A549 (cell line): ENCODE results near the gene EXOC4. TPM values are rescaled to one million over a fixed set of nuclear protein-coding genes. Genes with fewer than 3 reads are reported as not detected.

Experiments used
- ATAC-seq, 2 experiments: fragments of 200-7000 bp in 1 of 2; fragments of >200 bp in 1 of 2; cut with Nextera tagmentation in 1 of 2; cut with Tn5 transposase in 1 of 2; 3 replicates each; pipeline versions ENCODE4 v1.8.0 to v1.9.1; 2018 to 2020; ENCODE audit warnings: mild to moderate bottlenecking in 1 of 2, moderate library complexity in 1 of 2
- CTCF ChIA-PET: fragments of 300-600 bp; sonication (Branson Sonifier 250); formaldehyde crosslinking; extraction: SDS; loops from one replicate; lab custom pipeline; 2021; ENCODE audit warnings: antibody characterized with exemption, inconsistent platforms; lab: Yijun Ruan, JAX
- POLR2A ChIA-PET: fragments of 350-600 bp; formaldehyde crosslinking; extraction: SDS; loops from one replicate; lab custom pipeline; 2021; ENCODE audit warnings: antibody characterized with exemption, inconsistent platforms; lab: Yijun Ruan, JAX
- DNase-seq, 2 experiments: peaks; one replicate each; pipeline versions ENCODE4 v3.0.0 to v3.0.0-alpha.2; 2011 to 2016; ENCODE audit warnings: low read depth in 1 of 2, low spot score in 1 of 2
- FAIRE-seq: peaks from 2 replicates; lab custom pipeline; 2011; peaks lifted over from hg19 to GRCh38; lab: Jason Lieb, UNC
- H3K27ac ChIP-seq, 2 experiments: fragments of >200 bp; sonication (Bioruptor Twin); formaldehyde crosslinking; 3 replicates each; pipeline ENCODE4 v1.5.1; 2016 to 2017
- H3K4me1 ChIP-seq: fragments of >200 bp; sonication (Bioruptor Twin); formaldehyde crosslinking; 3 replicates; pipeline ENCODE4 v1.6.1; 2016
- H3K4me2 ChIP-seq: fragments of >200 bp; sonication (Bioruptor Twin); formaldehyde crosslinking; 3 replicates; pipeline ENCODE4 v1.6.1; 2016
- H3K4me3 ChIP-seq: fragments of >200 bp; sonication (Bioruptor Twin); formaldehyde crosslinking; 3 replicates; pipeline ENCODE4 v1.5.1; 2016
- H3K9me3 ChIP-seq: fragments of >200 bp; sonication (Bioruptor Twin); formaldehyde crosslinking; 3 replicates; pipeline ENCODE4 v1.6.1; 2016
- FOXS1 ChIP-seq: fragments of 250-450 bp; sonication (Bioruptor Pico); IDR thresholded peaks from 2 replicates; pipeline ENCODE4 v1.5.0; 2020; ENCODE audit warnings: mild to moderate bottlenecking, moderate library complexity
- GATA3 ChIP-seq: IDR thresholded peaks from 2 replicates; pipeline ENCODE4 v1.6.1; 2012; ENCODE audit warnings: borderline replicate concordance
- HEYL ChIP-seq: fragments of 250-450 bp; sonication (Bioruptor Pico); IDR thresholded peaks from 2 replicates; pipeline ENCODE4 v1.8.0; 2021; ENCODE audit warnings: mild to moderate bottlenecking, moderate library complexity
- HOXA7 ChIP-seq: fragments of 250-450 bp; sonication (Bioruptor Pico); IDR thresholded peaks from 2 replicates; pipeline ENCODE4 v1.5.0; 2020; ENCODE audit warnings: mild to moderate bottlenecking, moderate library complexity
- HOXB5 ChIP-seq: fragments of 250-450 bp; sonication (Bioruptor Pico); IDR thresholded peaks from 2 replicates; pipeline ENCODE4 v1.5.0; 2020; ENCODE audit warnings: mild to moderate bottlenecking, moderate library complexity
- JUNB ChIP-seq: fragments of >200 bp; sonication (Bioruptor Twin); formaldehyde crosslinking; IDR thresholded peaks from 2 replicates; pipeline ENCODE4 v1.6.1; 2016
- KDM5A ChIP-seq: fragments of 200-600 bp; sonication (generic); IDR thresholded peaks from 2 replicates; pipeline ENCODE4 v1.6.1; 2016; ENCODE audit warnings: antibody characterized with exemption, mild to moderate bottlenecking
- MAFK ChIP-seq: fragments of 450-650 bp; IDR thresholded peaks from 2 replicates; pipeline ENCODE4 v1.6.1; 2014; ENCODE audit not compliant: partially characterized antibody
- NR3C1 ChIP-seq: fragments of >200 bp; sonication (Bioruptor Twin); formaldehyde crosslinking; IDR thresholded peaks from 3 replicates; pipeline ENCODE4 v1.6.1; 2017
- ZNF302 ChIP-seq: fragments of 250-450 bp; sonication (Bioruptor Pico); IDR thresholded peaks from 2 replicates; pipeline ENCODE4 v1.9.0; 2021; ENCODE audit warnings: inconsistent platforms, mild to moderate bottlenecking, moderate library complexity
- WGBS: methylation state at CpG from one replicate; pipeline ENCODE4 v1.1.6; 2017; ENCODE audit errors: missing lambda C conversion rate; 5-methylcytosine and 5-hydroxymethylcytosine counted together
- polyA plus RNA-seq, 4 experiments: library from polyadenylated mRNA; depleted of rRNA in 3 of 4; stranded (reverse); fragments of >200 nt; fragmentation: RNase III in 1 of 4; extraction: RNeasy Plus Mini Kit Qiagen cat#74134 plus additional on column Dnase treatment in 1 of 4; gene quantifications; 2 replicates in 3 of 4; 3 replicates in 1 of 4; pipeline ENCODE4 v1.2.3, GENCODE V29; 2011 to 2017
- TF ChIP-seq, protein P1 (sequence below): IDR thresholded peaks from 2 replicates; pipeline ENCODE4 v1.6.1; 2012; ENCODE audit warnings: low read depth, borderline replicate concordance

The EXOC4 gene
- polyA plus RNA-seq, 2 of the 4 experiments (the other 2 are of a cell fraction), result 33.4 to 73.1 TPM

DNA sequence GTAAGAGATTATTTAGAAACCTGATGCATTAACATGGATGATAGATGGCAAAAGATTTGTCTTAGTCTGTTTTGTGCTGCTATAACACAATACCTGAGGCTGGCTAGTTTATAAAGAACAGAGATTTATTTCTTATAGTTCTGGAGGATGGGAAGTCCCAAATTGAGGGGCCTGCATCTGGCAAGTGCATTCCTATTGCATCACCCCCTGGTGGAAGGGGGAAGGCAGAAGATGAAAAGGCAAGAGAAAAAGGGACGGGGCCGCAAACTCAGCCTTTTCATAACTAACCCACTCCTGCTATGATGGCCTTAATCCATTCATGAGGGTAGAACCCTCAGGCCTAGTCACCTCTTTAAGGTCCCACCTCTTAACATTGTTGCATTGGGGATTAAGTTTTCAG is 720.8 kb downstream of the EXOC4 start:
- H3K27ac ChIP-seq, result no peak overlapping the region
- H3K4me2 ChIP-seq, result no peak overlapping the region
- ChIA-PET CTCF (no interaction called here), POLR2A (no interaction called here)
- ATAC-seq, result no peak
- no peak overlapping the region for H3K4me3 ChIP-seq
- FAIRE-seq, result no peak
- no peak for DNase-seq
- no peaks in the 10 kb centered on the region for H3K4me1 ChIP-seq
- no peak for TF ChIP-seq HEYL
- 94% methylated on average over 2 of the region's 2 CpGs for WGBS
- H3K9me3 ChIP-seq, result 0 out of 3 replicates have a peak, but pooled peaks cover 4% of the 10 kb centered on the region

DNA sequence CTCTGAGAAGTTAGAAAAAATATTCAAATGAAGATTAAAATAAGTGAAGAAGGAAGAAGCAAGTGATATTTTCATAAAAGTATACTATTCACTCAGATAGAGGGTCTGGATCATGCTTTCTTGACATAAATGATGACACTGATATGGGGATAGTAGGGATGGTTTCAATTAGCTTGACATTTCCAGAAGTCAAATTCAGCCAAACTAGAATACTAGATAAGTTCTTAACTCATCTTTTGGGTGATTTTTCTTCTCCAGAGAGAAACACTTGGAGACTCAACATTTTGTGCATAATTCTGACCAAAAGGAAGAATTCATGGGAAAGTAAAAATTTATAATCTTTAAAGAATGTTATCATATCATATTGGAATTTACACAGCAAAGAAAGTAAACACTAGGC is 722.3 kb downstream of the EXOC4 start:
- DNase-seq (no peak), FAIRE-seq (no peak), ATAC-seq (no peak)
- Histone ChIP-seq H3K27ac (no peak overlapping the region), H3K9me3 (no peaks in the 10 kb centered on the region), H3K4me1 (no peaks in the 10 kb centered on the region), H3K4me2 (no peak overlapping the region), H3K4me3 (no peak overlapping the region)
- CTCF ChIA-PET, result no interaction called here
- POLR2A ChIA-PET, result no interaction called here
- no peak for TF ChIP-seq HOXB5 (CRISPR knock-in tag)

DNA sequence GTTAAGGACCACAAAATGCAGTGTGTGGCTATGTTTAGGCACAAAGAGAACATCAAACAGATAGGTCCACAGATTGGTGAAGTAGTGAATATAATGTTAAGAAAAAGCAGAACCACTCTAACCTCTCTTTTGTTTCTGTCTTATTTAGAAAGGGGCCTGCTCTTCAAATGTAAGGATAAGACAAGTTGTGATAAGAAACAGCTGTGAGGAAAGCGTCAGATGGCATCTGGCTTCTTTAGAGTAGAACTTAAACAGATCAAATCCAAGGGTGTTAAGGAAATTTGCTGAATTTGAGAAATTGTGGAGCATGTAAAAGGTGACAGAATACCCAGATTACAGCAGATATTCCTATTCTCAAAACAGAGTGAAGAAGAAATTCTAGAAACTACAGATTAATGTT is 723.3 kb downstream of the EXOC4 start:
- ChIA-PET CTCF (no interaction called here), POLR2A (no interaction called here)
- WGBS, result 96% methylated on average over 1 of the region's 1 CpG
- no peak for TF ChIP-seq KDM5A
- no peaks in the 10 kb centered on the region for H3K4me1 ChIP-seq
- ATAC-seq (no peak), DNase-seq (no peak), FAIRE-seq (no peak)
- no peak overlapping the region for H3K4me3 ChIP-seq
- H3K27ac ChIP-seq, result no peak overlapping the region
- no peak overlapping the region for H3K4me2 ChIP-seq
- no peaks in the 10 kb centered on the region for H3K9me3 ChIP-seq

DNA sequence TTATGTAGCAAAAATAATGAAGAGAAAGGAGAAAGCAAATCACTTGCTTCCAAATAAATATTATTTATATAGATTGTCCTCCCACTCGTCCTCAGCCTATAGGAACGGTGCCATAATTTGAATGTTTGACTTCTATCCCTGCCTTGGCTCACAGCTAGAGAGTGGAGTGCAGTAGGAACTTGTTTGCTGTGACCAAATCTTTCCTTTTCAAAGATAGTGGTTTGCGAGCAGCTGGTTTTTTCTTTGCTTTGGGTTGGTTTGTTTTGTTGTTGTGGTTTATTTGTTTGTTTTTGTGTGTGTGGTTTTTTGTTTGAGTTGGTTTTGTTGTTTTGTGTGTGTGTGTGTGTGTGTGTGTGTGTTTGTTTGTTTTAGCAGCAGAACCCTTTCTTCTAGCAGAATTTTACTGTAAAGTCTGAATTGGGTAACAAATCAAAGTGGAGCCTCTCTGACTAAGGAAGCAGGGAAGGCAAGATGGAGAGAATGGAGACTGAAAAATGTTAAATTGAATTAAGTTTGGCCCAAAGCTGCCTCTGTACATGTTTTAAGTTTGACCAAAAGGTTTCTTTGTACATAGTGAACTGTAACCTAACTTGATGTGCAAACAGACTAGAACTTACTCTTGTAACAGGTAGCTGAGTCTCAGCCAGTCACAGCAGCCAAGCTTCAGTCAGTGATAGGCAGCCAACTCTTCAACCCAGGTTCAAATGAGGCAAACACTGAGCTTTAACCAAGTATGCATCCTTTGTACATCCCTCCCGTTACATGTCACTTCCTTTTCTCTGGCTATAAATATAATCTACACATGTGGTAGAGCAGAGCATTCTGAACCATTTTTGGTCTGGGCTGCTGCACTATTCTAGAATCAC is 724.8 kb downstream of the EXOC4 start:
- H3K4me2 ChIP-seq, result no peak overlapping the region
- H3K27ac ChIP-seq, result no peak overlapping the region
- TF ChIP-seq JUNB (no peak), HOXA7 (CRISPR knock-in tag) (no peak), GATA3 (no peak), ZNF302 (CRISPR knock-in tag) (no peak)
- TF ChIP-seq, protein P1, sequence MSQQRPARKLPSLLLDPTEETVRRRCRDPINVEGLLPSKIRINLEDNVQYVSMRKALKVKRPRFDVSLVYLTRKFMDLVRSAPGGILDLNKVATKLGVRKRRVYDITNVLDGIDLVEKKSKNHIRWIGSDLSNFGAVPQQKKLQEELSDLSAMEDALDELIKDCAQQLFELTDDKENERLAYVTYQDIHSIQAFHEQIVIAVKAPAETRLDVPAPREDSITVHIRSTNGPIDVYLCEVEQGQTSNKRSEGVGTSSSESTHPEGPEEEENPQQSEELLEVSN, result no peak
- ATAC-seq, result peak in 1 of 2 experiments; percentile 33; a peak in 1 of 6 replicates
- peak in 1 of 2 experiments; percentile 21 for DNase-seq
- no peaks in the 10 kb centered on the region for H3K4me1 ChIP-seq
- WGBS, result 70% methylated on average over 4 of the region's 4 CpGs
- ChIA-PET POLR2A (no interaction called here), CTCF (interaction anchor here (0.9 to 1.6 kb wide), 3 partner anchors 10 to 443 kb away, joined by 3 to 5 read pairs (median 3); no protein-coding TSS in a partner anchor)
- FAIRE-seq, result peak; percentile 51
- no peak overlapping the region for H3K4me3 ChIP-seq
- no peaks in the 10 kb centered on the region for H3K9me3 ChIP-seq

DNA sequence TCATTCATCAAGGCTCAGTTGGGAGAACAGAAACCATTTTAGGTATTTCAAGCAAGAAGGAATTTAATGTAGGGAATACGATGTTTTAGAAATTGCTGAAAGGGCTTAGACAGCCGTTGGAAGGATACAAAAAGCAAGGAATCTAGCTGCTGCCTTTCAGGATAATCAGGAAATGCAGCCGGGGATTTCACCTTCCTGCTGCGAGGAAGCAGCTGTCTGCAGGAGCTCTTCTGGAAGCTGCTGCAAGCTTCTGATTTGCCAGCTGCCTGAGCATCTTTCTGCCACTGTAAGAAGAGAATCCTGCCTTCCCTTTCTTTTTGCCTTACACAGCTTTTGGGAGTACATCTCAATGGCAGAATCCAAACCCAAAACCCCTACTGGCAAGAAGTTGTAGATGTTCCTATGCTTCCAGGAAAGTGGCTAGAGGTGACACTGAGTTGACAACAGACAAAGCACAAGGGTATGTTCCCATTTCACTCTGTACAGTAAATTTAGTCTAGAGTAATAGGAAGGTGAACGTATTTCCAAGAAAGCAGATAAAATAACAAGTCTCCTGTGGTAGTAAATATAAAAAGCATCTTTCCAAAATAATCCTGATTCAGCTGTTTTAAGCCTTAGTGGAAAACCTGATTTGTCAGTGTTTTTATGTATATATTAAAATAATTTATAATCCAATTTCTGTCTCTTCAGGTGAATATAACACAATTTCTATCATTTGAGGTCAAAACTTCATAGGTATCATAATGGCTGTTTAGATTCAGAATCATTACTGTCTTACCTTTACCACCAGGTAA is 725.8 kb downstream of the EXOC4 start:
- H3K4me1 ChIP-seq, result no peaks in the 10 kb centered on the region
- no peak overlapping the region for H3K27ac ChIP-seq
- no peak overlapping the region for H3K4me2 ChIP-seq
- no peak overlapping the region for H3K4me3 ChIP-seq
- FAIRE-seq (no peak), DNase-seq (no peak), ATAC-seq (no peak)
- TF ChIP-seq FOXS1 (CRISPR knock-in tag) (no peak), MAFK (peak; percentile 75), NR3C1 (no peak)
- WGBS, result 87% methylated on average over 5 of the region's 5 CpGs
- no peaks in the 10 kb centered on the region for H3K9me3 ChIP-seq
- ChIA-PET POLR2A (no interaction called here), CTCF (interaction anchor here (0.6 to 1.6 kb wide), 3 partner anchors 11 to 116 kb away, joined by 3 to 5 read pairs (median 3); no protein-coding TSS in a partner anchor)
